Endothelial cell of umbilical vein (primary cell): ENCODE results near the gene FNDC4. TPM values are rescaled to one million over a fixed set of nuclear protein-coding genes. Genes with fewer than 3 reads are reported as not detected.

Source experiments
- BruUV-seq: library from RNA; stranded (reverse); fragments of 400-500 nt; replicated peaks from 2 replicates; lab custom pipeline; 2021; lab: Mats Ljungman, UMichigan
- CTCF ChIA-PET: fragments of 300-600, 350-600 bp; sonication (Branson Sonifier 250); formaldehyde crosslinking; loops from one replicate; lab custom pipeline; 2021; ENCODE audit warnings: antibody characterized with exemption, inconsistent platforms; lab: Charles Lee
- POLR2A ChIA-PET: fragments of 300-600, 350-600 bp; sonication (Branson Sonifier 250); formaldehyde crosslinking; loops from one replicate; lab custom pipeline; 2021; ENCODE audit warnings: antibody characterized with exemption, inconsistent platforms; lab: Charles Lee
- DNase-seq: peaks from one replicate; pipeline ENCODE4 v3.0.0-alpha.2; 2011; ENCODE audit warnings: low read depth, low spot score
- FAIRE-seq: peaks from 2 replicates; lab custom pipeline; 2011; peaks lifted over from hg19 to GRCh38; lab: Jason Lieb, UNC
- H2AFZ ChIP-seq: 2 replicates; pipeline ENCODE4 v1.6.0; 2012; ENCODE audit warnings: low read depth, low read length, control low read depth, inconsistent platforms
- H3K27ac ChIP-seq: 2 replicates; pipeline ENCODE4 v1.5.1; 2011; ENCODE audit warnings: low read depth, mild to moderate bottlenecking, control low read depth, low read length, moderate library complexity; ENCODE audit not compliant: insufficient read depth
- H3K27me3 ChIP-seq, 2 experiments: 2 replicates each; pipeline versions ENCODE4 v1.6.0 to v1.6.1; 2011; ENCODE audit warnings: low read length in 2 of 2, mixed read lengths in 1 of 2; ENCODE audit not compliant: control insufficient read depth in 2 of 2, insufficient read depth in 2 of 2
- H3K36me3 ChIP-seq, 2 experiments: 2 replicates in 1 of 2; 3 replicates in 1 of 2; pipeline ENCODE4 v1.5.1; 2011; ENCODE audit warnings: low read length in 2 of 2, mild to moderate bottlenecking in 1 of 2, moderate library complexity in 1 of 2; ENCODE audit not compliant: control insufficient read depth in 2 of 2, insufficient read depth in 2 of 2; ENCODE audit errors: extremely low read depth in 1 of 2
- H3K4me1 ChIP-seq: 3 replicates; pipeline ENCODE4 v1.5.1; 2011; ENCODE audit warnings: mild to moderate bottlenecking, low read length; ENCODE audit not compliant: control insufficient read depth, insufficient read depth; ENCODE audit errors: extremely low read depth
- H3K4me2 ChIP-seq: 2 replicates; pipeline ENCODE4 v1.6.1; 2011; ENCODE audit warnings: low read length, control low read depth, mixed read lengths; ENCODE audit not compliant: insufficient read depth
- H3K4me3 ChIP-seq, 3 experiments: fragments of 200-600 bp in 1 of 3; sonication (generic), shearing (Covaris generic) in 1 of 3; replicated peaks in 1 of 3; 2 replicates each; pipeline ENCODE4 v1.5.1; 2011 to 2016; ENCODE audit warnings: control low read depth in 3 of 3, low read length in 3 of 3, mild to moderate bottlenecking in 2 of 3, inconsistent platforms in 1 of 3, low read depth in 1 of 3, moderate library complexity in 1 of 3; ENCODE audit not compliant: insufficient read depth in 1 of 3
- H3K79me2 ChIP-seq: 2 replicates; pipeline ENCODE4 v1.6.0; 2012; ENCODE audit warnings: low read length, inconsistent platforms; ENCODE audit not compliant: control insufficient read depth, insufficient read depth
- H3K9ac ChIP-seq: replicated peaks from 2 replicates; pipeline ENCODE3; 2011; ENCODE audit warnings: low read length, control low read depth; ENCODE audit not compliant: insufficient read depth; ENCODE audit errors: extremely low read depth
- H3K9me1 ChIP-seq: replicated peaks from 3 replicates; pipeline ENCODE4 v1.6.0; 2011; ENCODE audit warnings: mild to moderate bottlenecking, low read length; ENCODE audit not compliant: control insufficient read depth, insufficient read depth; ENCODE audit errors: extremely low read depth
- H3K9me3 ChIP-seq: replicated peaks from 2 replicates; pipeline ENCODE4 v1.5.1; 2012; ENCODE audit warnings: low read length, inconsistent platforms; ENCODE audit not compliant: control insufficient read depth, insufficient read depth
- H4K20me1 ChIP-seq: replicated peaks from 2 replicates; pipeline ENCODE3; 2011; ENCODE audit warnings: mild to moderate bottlenecking, low read length; ENCODE audit not compliant: control insufficient read depth, insufficient read depth; ENCODE audit errors: extremely low read depth
- CTCF ChIP-seq, 2 donors: IDR thresholded peaks; 1 replicate in 1 of 2; 2 replicates in 1 of 2; pipeline ENCODE4 v1.5.1; 2011; ENCODE audit warnings: low read length in 2 of 2, mild to moderate bottlenecking in 2 of 2, moderate library complexity in 2 of 2, control low read depth in 1 of 2, inconsistent platforms in 1 of 2, low read depth in 1 of 2; ENCODE audit not compliant: insufficient read depth in 1 of 2; ENCODE audit errors: extremely low read depth in 1 of 2
- EZH2 ChIP-seq: IDR thresholded peaks from 2 replicates; pipeline ENCODE4 v1.6.1; 2012; ENCODE audit warnings: borderline replicate concordance, low read depth, mild to moderate bottlenecking, moderate library complexity, low read length, inconsistent platforms; ENCODE audit not compliant: severe bottlenecking
- GATA2 ChIP-seq: IDR thresholded peaks from 2 replicates; pipeline ENCODE4 v1.7.0; 2011; ENCODE audit warnings: low read depth, mild to moderate bottlenecking, moderate library complexity, mixed read lengths, low read length; ENCODE audit not compliant: insufficient read length, insufficient read depth
- JUN ChIP-seq: IDR thresholded peaks from 2 replicates; pipeline ENCODE4 v1.6.1; 2011; ENCODE audit warnings: borderline replicate concordance, low read depth; ENCODE audit not compliant: insufficient read length, insufficient read depth
- MAX ChIP-seq: IDR thresholded peaks from 2 replicates; pipeline ENCODE4 v1.6.1; 2011; ENCODE audit not compliant: insufficient read depth, insufficient read length
- MYC ChIP-seq: IDR thresholded peaks from one replicate; pipeline ENCODE4 v1.6.1; 2011; ENCODE audit warnings: mild to moderate bottlenecking, low read depth, low read length
- POLR2A ChIP-seq: IDR thresholded peaks from 2 replicates; pipeline ENCODE4 v1.6.1; 2012; ENCODE audit warnings: low read depth, mild to moderate bottlenecking, control low read depth, low read length
- POLR2AphosphoS5 ChIP-seq: IDR thresholded peaks from 2 replicates; pipeline ENCODE4 v1.6.1; 2012; ENCODE audit warnings: low read depth, mild to moderate bottlenecking, control low read depth, low read length, moderate library complexity; ENCODE audit not compliant: insufficient read depth
- dilution Hi-C: fragments of 300-500 bp; cut with MboI; formaldehyde crosslinking; loops from one replicate; pipeline ENCODE4 v1.15.0; 2019; ENCODE audit warnings: low sequenced_read_pairs; ENCODE audit not compliant: extremely low pct_ligation_motif_present
- intact Hi-C: fragments of 100-400 bp; cut with micrococcal nuclease; formaldehyde crosslinking; loops from one replicate; pipeline ENCODE4 v1.10.0; 2022
- polyA plus RNA-seq, 4 experiments: library from polyadenylated mRNA; depleted of rRNA in 3 of 4; stranded (reverse) in 3 of 4; unstranded in 1 of 4; fragments of >200 nt; gene quantifications; 2 replicates each; pipeline versions ENCODE4 v1.2.1 to v1.2.3, GENCODE V29; 2011 to 2012; ENCODE audit warnings: missing spikeins in 1 of 4
- total RNA-seq: library from RNA; stranded (reverse); gene quantifications from 2 replicates; pipeline ENCODE4 v1.2.3, GENCODE V29; 2021

FNDC4 gene
- total and polyA plus RNA-seq, 2 donors (not counting 3 experiments of a cell fraction or from before 2014, with no cell fraction given): 15.5 to 19.0 TPM

GRCh38 chr2:27489498-27490397, 5.3 kb downstream of the FNDC4 start, which contains the start of gene IFT172:
Gene IFT172 (minus strand): TSS chr2:27489743. CDS start chr2:27489653, 90 bp downstream.
- no peaks in the 10 kb centered on the region for H3K79me2 ChIP-seq
- dilution Hi-C loops: no loop called here
- TF ChIP-seq CTCF (IDR thresholded peaks at IDR 0.05; ENCODE audit: extremely low read depth in 1 of 2, insufficient read depth in 1 of 2, low read depth in 1 of 2, low read length in 2 of 2): no peak
- peak; percentile 70 for TF ChIP-seq MAX
- peak; percentile 63 for TF ChIP-seq POLR2AphosphoS5
- TF ChIP-seq JUN: no peak
- peak; percentile 83 for TF ChIP-seq POLR2A
- no peak for TF ChIP-seq GATA2
- TF ChIP-seq EZH2: no peak
- TF ChIP-seq MYC: no peak
- H3K4me3 ChIP-seq: peak within 1 kb of the TSS; percentile 9 to 66 (median 56)
- H3K36me3 ChIP-seq: peaks cover 0 to 5% of the 10 kb centered on the region in 2 experiments
- H2AFZ ChIP-seq: peak within 1 kb of the TSS; percentile 95
- BruUV-seq: no TSS peak
- POLR2A ChIA-PET: no interaction called here
- no peaks in the 10 kb centered on the region for H3K9me1 ChIP-seq
- H3K27ac ChIP-seq: peak within 1 kb of the TSS; percentile 0
- H4K20me1 ChIP-seq: no peaks in the 10 kb centered on the region
- H3K27me3 ChIP-seq: no peaks in the 10 kb centered on the region
- peak within 1 kb of the TSS; percentile 23 for H3K9ac ChIP-seq
- CTCF ChIA-PET: interaction anchor here (0.8 to 1.2 kb wide), 4 partner anchors 17 to 194 kb away, joined by 3 to 4 read pairs (median 3); no protein-coding TSS in a partner anchor
- intact Hi-C loops: loop anchor here (1.0 to 2.0 kb wide), 4 partner anchors 61 to 139 kb away; partner anchors contain the start of genes CCDC121, EIF2B4, GPN1 and NRBP1
- H3K4me1 ChIP-seq: peaks cover 15% of the 10 kb centered on the region
- peak; percentile 99 for DNase-seq
- FAIRE-seq: peak; percentile 99
- H3K9me3 ChIP-seq: no peaks in the 10 kb centered on the region
- peak within 1 kb of the TSS; percentile 41 for H3K4me2 ChIP-seq
